ENCODE measurements around the gene ACKR4. TPM values are rescaled to one million over a fixed set of nuclear protein-coding genes. Genes with fewer than 3 reads are reported as not detected.

Gene ACKR4
- total and polyA plus RNA-seq, 2 of the 8 experiments (the other 6 are each of a cell fraction or from before 2014, with no cell fraction given): not detected

DNA sequence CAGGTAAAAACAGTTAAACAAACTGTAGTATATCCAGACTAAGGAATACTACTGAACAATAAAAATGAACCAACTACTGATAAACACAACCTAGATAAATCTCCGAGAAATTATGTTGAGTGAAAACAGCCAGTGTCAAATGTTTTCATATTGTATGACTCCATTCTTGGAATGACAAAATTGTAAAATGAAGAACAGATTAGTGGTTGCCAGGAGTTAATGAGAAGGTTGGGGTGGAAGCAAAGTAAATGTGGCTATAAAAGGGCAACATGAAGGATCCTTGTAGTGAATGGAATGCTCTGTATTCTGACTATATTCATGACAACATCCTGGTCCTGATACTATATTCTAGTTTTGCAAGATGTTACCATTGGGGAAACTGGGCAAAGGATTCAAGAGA is 27.5 kb upstream of the ACKR4 start:
- WGBS, 2 experiments (ENCODE audit: extremely low coverage in 1 of 2, insufficient coverage in 1 of 2, insufficient read length in 1 of 2, insufficient replicate concordance in 2 of 2, low coverage in 1 of 2, low lambda C conversion rate in 2 of 2, missing lambda C conversion rate in 1 of 2): 86% methylated on average over 1 of the region's 1 CpG; no CpG with 5 or more reads in 1 of the 2 experiments
- DNase-seq (ENCODE audit: low read depth in 1 of 2, low spot score in 2 of 2): no peak
- TF ChIP-seq PHF8 (conservative IDR thresholded peaks at IDR 0.05; ENCODE audit: low read depth, low read length) (no peak), SP2 (IDR thresholded peaks at IDR 0.05; ENCODE audit: low read length) (no peak), HDAC2 (IDR thresholded peaks at IDR 0.05; ENCODE audit: borderline replicate concordance in 1 of 2, low read depth in 2 of 2, low read length in 2 of 2) (no peak)

More for the DNA sequence above, 27.5 kb upstream of the ACKR4 start:
- H3K18ac ChIP-seq (ENCODE audit: extremely low read depth, low read length): no peak overlapping the region
- no peak overlapping the region for H2AFZ ChIP-seq (ENCODE audit: low read length)
- H2BK20ac ChIP-seq (ENCODE audit: low read length): no peak overlapping the region
- no peak overlapping the region for H3K4me2 ChIP-seq (ENCODE audit: insufficient read depth in 1 of 2, low read depth in 2 of 2, low read length in 2 of 2)
- H2BK5ac ChIP-seq (ENCODE audit: low read depth, low read length): no peak overlapping the region
- H2BK12ac ChIP-seq (ENCODE audit: low read depth, low read length): no peak overlapping the region
- H3K23me2 ChIP-seq (ENCODE audit: low read depth, low read length): no peaks in the 10 kb centered on the region
- H3K79me1 ChIP-seq (ENCODE audit: low read depth, low read length): no peaks in the 10 kb centered on the region
- H3K9ac ChIP-seq (replicated peaks in 1 of 4; ENCODE audit: extremely low read depth in 1 of 4, low read depth in 3 of 4, low read length in 3 of 4): no peak overlapping the region
- peaks cover 0 to 2% (median 0%) of the 10 kb centered on the region in 4 experiments; a peak in 2 of 8 replicates for H3K36me3 ChIP-seq (ENCODE audit: control insufficient read depth in 2 of 4, insufficient read depth in 4 of 4, low read length in 3 of 4)
- no peak overlapping the region for H2BK120ac ChIP-seq (replicated peaks; ENCODE audit: low read depth, low read length)
- H3K4ac ChIP-seq (replicated peaks; ENCODE audit: insufficient read length, low read depth, low read length): no peak overlapping the region
- ChIA-PET CTCF (ENCODE audit: partially characterized antibody) (interaction anchor here (0.8 kb wide), 1 partner anchor 11 kb away, joined by 3 read pairs; no protein-coding TSS in a partner anchor), POLR2A (ENCODE audit: partially characterized antibody) (no interaction called here)
- no peak overlapping the region for H3K23ac ChIP-seq (ENCODE audit: insufficient read length)
- H4K91ac ChIP-seq (replicated peaks; ENCODE audit: insufficient read length, low read length): no peak overlapping the region
- H4K20me1 ChIP-seq (replicated peaks in 1 of 2; ENCODE audit: control insufficient read depth in 1 of 2, insufficient read depth in 2 of 2, low read length in 2 of 2): no peaks in the 10 kb centered on the region
- no peak overlapping the region for H3K4me3 ChIP-seq (ENCODE audit: extremely low read depth in 1 of 4, insufficient read depth in 2 of 4, low read depth in 3 of 4, low read length in 4 of 4)
- no peak overlapping the region for H3K14ac ChIP-seq (ENCODE audit: insufficient read length)
- H3K4me1 ChIP-seq (replicated peaks in 1 of 4; ENCODE audit: control insufficient read depth in 3 of 4, insufficient read depth in 4 of 4, low read length in 3 of 4): no peaks in the 10 kb centered on the region
- H4K8ac ChIP-seq (ENCODE audit: extremely low read depth, insufficient read depth, low read length): no peak overlapping the region; the same call in 1 of the 2 replicates
- H4K5ac ChIP-seq (ENCODE audit: insufficient read length, low read depth, low read length): no peak overlapping the region
- no peaks in the 10 kb centered on the region for H3K79me2 ChIP-seq (ENCODE audit: control insufficient read depth in 1 of 2, insufficient read depth in 2 of 2, low read length in 2 of 2)
- H3K27ac ChIP-seq (ENCODE audit: low read depth, low read length): no peak overlapping the region
- no peaks in the 10 kb centered on the region for H3K27me3 ChIP-seq (replicated peaks in 1 of 4; ENCODE audit: control insufficient read depth in 3 of 4, extremely low read depth in 1 of 4, insufficient read depth in 3 of 4, low read length in 3 of 4)
- H2AK5ac ChIP-seq (ENCODE audit: low read depth, low read length): no peak overlapping the region
- FAIRE-seq: no peak
- H3K9me3 ChIP-seq (ENCODE audit: insufficient read depth in 2 of 2, low read depth in 1 of 2, low read length in 1 of 2): no peaks in the 10 kb centered on the region; a peak in 1 of 4 replicates
- no peak overlapping the region for H2BK15ac ChIP-seq (ENCODE audit: low read length)
- H3K56ac ChIP-seq (replicated peaks; ENCODE audit: insufficient read length, low read depth, low read length): no peak overlapping the region
